Kidney capillary endothelial cell (primary cell): ENCODE results near the gene ITPK1.

Experiments used
- DNase-seq: peaks from one replicate; pipeline ENCODE4 v3.0.0-alpha.2; 2018; ENCODE audit warnings: low spot score

ITPK1 gene

DNA sequence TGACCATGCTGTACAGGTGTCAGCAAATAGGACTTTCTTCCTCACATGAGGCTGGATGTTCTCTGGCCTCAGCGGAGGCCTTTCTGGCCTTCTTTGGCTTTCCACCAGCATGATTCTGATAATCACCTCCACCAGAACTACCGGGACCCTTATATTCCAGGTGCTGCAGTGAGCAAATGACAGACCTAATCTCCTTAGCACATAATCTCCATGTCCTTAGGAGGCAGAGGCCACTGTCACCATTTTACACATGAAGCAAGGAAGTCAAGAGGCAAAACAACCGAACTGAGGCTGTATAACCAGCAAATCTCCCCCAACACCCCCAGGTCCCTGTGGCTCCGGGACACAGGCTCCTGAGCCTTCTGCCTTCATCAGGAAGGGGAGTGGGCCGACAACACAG is 91.2 kb downstream of the ITPK1 start:
- DNase-seq: no peak

DNA sequence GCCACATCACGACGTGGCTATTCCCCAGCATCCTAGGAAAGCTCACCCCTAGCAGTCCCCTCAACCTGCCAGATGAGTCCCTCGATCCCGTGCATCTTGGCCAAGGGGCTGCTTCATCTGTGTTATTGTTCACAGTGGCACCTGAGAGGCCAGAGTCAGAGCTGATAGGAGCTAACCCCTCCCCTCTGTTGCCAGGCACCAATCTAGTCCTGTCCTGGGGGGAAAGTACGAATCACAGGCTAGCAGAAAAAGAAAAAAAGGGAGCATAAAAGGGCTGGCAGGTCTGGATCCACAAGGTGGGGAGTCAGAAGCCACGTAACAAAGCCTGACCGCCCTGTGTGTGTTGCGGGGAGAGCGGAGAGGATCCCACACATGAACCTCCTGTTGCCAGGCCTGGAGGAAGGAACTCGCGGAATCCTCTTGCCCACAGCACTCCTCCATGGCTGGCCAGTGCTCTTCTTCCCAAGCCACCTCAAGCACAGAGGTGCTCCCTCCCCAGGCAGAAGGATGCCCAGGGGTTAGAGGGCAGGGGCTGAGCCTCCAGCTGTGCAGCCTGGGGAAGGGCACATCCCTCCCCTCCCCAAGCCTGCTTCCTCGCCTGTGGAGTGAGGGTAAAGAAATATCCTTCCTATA is 91.8 kb downstream of the ITPK1 start:
- no peak for DNase-seq

DNA sequence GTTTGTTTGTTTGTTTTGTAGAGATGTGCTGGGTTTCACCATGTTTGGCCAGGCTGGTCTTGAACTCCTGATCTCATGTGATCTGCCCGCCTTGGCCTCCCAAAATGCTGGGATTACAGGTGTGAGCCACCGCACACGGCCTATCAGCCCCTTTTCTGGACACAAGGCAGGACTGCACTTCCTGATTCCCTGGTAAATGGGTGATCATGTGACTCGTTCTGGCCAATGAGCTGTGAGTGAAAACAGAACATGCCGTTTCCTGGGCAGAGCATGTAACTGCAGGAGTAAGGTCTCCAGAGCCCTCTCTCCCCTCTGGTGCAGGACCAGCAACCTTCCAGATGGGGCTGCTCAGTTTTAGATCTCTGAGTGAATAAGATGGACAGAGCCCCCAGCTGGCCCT is 92.7 kb downstream of the ITPK1 start:
- DNase-seq: no peak

DNA sequence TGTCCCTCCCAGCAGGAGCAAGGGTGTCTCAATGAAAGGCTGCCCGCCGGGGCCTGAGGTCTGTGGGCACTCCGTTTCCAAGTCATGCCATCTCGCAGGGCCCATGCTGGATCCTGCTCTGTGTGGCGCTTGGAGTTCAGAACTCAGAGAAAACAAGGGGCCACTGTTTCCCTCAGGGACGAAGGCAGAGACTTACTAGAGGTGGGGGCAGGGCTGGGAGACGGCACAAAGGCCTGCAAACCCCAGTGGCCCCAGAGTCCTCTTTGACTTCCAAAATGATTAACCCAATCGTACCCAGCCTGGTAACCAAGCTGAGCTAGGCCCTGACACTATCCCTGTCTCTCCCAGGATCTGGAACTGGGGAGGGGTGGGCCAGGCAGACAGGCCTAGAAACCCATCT is 95.8 kb downstream of the ITPK1 start:
- DNase-seq: no peak

DNA sequence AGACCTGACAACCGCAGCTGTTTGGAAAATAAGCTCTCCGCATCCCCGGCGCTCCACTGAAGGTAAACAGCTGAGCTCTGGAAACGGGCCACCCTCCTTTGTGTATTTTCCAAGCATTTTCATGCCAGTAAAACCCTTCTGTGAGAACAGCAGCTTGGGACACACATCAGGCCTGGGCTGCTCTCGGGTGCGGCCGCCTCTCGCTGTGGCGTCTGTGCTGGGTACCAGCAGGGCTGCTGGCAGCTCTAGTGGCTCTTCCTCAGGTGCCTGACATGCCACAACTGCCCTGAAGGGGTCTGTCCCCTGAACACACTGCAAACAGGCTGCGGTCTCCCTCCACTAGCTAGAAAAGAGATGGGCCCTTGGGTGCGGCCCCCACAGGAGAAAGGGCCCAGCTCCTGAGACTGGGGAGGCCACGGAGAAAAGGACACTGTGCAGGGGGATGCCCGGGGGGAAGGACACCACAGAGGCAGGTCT is 96.3 kb downstream of the ITPK1 start:
- DNase-seq: no peak

DNA sequence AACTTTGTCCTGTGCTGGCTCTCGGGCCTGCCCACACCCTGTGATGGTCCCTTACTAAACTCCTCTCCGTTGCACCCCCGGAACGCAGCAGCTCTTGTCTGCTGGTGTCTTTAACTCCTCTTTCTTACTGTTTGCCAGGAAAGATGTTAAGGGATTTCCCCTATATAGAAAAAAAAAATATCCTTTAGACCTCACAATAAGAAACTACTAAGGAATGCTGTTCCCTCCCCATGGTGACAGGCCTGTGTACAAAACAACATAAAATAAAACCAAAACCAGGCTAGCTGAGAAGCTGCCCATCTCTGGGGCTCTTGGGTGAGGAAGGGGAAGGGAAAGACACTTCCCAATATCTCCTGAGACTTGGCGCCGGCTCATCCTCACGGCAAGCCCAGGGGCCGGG is 97.4 kb downstream of the ITPK1 start:
- DNase-seq: no peak

DNA sequence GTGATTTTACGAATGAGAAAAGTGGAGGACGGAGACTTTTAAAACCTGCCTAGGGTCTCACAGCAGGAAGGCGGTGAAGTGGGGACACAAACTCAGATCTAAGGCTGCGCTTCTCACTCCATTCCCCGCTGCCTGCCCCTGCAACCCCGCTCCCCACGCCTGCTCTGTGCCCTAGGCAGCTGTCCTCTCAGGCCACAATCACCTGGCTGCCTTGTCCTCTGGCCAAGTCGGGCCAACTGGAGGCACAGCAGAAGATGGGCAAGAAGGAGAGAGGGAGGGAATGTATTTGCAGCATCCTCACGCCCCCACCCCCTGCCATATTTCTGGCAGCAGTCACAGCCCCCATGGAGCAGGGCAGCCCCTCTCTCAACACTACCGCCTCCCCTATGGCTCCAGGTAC is 97.8 kb downstream of the ITPK1 start:
- no peak for DNase-seq

DNA sequence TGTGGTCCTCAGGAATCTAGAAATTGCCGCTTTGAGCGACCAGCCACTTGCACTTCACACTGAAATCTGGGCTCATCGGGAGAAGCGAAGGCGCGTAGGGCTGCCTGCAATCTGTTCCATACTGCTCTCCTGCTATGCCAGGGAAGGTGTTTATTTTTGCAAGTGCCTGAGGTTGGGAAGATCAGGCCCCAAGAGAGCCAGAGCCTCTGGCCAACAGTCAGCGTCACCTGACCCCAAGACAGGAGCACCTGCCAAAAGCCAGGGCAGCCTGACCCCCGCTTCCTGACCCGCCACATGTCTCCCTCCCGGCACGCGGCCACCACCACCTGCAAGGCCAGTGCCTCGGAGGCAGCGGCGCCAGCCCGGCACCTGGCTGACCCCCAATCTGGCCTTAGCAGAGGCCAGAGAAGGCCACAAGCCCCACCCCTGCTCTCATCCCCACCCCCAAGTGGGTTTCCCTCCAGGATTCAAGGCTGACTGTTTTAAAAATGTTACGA is 98.4 kb downstream of the ITPK1 start:
- DNase-seq: no peak

DNA sequence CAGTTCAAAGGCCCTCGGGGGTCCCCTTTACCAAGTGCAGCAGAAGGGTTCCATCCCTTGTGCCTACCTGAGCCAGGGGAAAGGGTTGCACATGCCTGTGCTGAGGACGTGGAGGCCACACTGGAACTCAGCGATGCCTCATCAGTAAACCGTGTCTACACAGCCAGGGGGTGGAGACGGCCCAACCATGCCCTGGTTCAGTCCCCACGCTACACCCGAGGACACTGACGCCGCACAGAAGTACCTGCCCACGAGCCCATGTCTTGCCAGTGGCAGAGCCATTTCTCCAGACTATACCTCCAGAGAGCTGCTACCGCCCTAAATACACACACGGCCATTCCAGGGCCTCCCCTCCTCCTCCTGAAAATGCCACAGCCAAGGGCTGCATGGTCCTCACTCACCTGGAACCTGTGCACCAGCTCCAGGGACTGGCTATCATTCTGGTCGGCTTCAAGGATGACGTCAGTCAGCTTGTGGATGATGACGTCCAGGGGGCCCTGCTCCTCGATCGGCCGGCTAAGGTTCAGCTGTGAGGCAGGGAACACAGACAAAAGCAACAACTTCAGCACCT is 99.4 kb downstream of the ITPK1 start:
- DNase-seq: no peak

DNA sequence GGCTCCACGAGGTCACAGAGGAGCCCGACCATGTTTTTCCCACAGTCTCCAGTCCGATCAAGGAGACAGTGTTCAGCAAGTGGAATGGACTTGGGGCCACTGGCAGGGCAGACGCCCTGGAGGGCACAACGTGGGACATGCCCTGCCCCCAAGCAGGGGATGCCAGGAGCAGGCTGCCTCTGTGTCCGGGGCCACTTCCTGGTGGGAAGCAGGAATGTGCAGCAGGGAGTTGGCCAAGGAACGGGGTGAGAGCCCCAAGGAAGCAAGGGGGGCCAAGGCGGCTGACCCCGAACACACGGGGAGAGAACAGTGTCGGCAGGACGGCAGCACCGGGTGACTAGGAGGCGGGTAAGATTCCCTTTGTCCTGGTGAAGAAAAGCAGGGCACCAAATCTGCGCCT is 100.2 kb downstream of the ITPK1 start:
- DNase-seq: no peak

DNA sequence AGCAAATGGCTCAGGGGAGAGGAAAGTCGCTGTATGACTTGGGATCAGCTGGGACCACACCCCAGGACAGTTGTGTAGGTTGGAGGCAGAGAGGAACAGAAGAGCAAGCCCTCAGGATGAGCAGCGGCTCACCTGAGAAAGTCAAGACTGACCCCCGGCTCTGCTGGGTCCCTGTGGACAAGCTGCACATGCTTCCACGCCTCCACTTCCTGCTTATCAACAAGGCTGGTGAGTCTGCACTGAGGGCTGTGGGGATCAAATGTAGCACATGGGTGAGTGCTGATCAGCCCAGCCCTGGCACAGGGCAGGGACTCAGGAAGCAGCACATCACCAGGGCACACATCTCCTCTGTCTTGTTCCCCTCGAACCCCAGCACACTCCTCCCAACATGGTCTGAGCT is 100.7 kb downstream of the ITPK1 start:
- DNase-seq: no peak

DNA sequence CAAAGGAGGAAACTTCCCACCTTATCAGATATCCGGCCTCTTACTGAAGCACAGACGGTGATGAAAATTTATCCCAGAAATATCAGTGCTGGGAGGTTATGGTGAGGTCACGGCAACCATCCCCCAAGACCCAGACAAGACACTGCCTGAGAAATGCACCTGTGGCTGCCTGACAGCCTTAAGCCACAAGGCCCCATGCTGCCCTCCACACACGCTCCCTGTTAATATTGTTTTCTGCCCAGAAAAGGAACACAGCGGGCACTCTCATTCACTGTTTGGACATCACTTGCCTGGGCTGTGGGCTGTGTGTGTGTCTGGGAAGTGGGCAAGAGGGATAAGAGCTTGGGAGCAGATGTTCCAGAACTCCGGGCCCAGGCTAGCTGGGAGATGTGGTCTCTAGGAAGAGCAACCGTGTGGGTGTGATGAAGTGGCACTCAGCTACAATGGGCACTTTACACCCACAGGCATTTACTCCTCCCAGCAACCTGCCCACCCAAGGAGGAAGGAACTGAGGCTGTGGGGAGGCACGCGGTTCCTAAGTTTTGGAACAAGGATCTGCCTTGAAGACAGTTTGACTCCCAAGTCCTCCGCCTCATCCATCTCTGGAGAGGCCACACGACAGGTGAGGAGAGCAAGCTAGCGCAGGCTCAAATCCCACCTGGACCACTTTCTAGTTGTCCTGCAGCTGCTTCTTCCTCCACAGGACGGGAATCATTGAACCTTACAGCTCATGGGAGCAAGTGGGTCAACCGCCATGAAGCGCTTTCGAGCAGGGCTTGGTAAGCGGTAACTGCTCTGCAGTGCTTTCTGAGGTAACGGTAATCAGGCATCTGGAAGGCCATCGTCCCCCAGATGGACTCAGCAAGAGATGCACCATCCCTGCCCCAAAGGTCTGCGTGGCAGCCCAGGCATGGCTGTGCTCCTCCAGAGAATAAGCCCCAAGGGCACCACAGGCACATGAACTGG is 101.4 kb downstream of the ITPK1 start:
- no peak for DNase-seq

DNA sequence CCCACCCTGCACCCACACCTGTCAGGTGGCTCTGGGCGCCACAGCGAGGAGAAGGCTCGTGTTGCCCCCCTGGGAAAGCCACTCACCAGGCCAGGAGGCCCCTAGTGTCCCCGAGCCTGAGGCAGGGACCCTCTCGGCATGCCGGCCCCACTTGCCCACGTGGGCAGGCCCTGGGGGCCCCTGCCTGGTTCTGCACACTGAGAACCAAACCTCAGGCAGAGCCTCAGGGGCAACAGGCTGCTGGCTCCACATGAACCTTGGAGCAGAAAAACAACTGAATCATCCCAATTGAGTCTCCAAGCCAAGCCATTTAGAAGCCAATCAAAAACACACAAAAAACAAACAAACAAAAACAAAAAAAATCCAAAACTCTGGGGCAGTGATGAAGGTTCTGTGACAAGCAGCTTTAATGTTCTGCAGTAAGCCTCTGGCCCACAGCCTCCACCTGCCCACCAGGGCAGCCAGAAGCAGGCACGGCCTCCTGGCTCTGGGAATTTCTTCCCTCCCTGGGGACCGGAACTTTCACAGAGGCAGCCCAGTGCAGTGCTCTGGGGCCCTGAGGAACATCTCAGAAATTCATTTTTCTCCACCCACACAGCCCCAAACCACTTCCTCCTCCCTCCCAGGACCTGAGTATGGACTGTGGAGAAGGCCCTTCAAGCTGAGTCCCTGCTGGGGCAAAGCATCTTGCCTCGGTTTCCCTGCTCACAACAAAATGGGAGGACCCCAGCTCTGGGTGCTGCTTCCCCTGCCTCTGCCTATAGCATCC is 102.6 kb downstream of the ITPK1 start:
- no peak for DNase-seq

DNA sequence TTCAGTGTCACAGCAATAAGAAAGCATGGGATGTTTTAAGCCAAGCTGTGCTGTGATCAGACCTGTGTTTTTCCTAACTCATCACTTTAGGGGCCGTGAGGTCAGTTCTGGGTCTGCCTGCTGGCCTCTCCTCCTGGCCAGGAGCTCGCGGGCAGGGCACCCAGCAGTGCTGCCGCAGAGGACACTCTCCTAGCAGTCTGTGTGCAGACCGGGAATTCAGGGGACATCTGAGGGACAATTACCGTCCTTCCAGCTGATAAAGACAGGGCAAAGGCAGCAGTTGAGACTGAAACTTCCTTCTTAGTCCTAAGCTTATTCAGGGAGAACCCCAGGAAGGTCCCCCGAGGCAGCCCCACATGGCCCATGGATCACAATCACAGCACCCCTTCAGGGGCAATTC is 103.2 kb downstream of the ITPK1 start:
- DNase-seq: no peak

DNA sequence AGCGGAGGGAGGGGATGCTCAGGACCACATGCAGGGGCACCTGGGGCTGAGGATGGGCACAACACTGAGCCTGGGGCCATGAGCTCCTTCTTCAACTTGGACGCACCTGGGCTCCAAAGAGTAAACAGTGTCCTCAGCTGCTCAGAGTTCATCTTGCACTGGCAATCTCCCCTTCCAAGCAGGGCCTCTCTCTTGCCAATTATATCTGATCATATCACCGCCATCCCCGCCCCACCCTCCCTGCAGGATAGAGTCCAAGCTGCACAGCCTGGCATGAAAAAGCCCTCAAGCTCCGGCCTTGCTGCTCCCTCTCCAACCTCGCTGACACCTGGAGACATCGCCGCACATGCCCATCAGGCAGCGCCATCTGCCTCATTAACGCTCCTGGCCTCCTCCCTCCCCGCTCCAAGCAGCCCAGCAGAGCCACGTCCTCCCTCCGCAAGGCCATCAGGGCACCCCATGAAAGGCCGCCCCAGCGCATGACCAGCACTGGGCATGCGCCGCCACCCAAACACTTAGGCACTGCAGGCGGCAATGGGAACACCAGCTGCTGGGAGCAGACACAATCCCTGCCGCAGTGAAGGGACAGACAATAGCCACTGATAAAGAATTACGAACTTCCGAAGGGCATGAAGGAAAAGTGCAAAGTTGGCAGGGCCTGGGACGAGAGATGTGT is 103.9 kb downstream of the ITPK1 start:
- DNase-seq: no peak

DNA sequence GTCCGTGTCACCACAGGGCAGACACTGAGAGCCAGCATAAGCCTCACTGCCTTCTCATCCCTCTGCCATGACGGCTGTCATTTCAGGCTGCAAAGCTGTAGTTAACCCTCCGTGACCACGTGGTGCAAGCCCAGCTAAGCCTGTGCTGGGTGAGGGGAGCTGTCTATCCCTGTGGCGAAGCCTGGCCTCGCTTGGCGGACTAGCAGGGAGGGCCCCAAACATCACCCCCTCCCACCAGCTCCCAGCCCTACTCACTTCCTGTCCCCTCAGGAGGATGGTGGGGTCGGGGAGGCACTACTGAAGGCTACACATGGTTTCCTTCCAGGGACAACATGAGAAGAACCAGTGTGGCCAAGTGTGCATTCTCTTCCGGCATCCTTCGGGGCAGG is 104.6 kb downstream of the ITPK1 start:
- DNase-seq: no peak

DNA sequence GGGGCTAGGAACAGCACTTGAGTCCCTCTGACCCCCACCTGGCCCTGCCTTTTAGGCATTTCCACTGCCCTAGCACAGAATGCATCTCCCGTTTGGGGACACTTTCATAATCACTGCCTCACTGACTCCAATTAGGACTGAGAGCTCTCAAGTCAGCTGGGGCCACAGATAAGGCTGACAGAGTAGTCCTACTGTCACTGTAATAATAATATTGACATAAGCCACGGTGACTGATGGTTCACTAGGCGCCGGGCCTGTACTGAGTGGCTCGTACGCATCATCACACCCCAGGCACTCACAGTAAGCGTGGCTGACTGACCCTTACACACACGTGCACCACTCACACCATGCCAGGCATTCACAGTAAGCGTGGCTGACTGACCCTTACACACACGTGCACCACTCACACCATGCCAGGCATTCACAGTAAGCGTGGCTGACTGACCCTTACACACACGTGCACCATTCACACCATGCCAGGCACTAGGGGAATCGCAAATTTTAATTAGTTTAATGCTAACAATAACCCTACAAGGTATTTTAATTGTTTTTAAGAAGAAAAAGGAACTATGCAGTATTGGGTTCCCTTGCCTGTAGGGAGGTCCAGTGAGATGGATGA is 105.1 kb downstream of the ITPK1 start:
- DNase-seq: no peak

DNA sequence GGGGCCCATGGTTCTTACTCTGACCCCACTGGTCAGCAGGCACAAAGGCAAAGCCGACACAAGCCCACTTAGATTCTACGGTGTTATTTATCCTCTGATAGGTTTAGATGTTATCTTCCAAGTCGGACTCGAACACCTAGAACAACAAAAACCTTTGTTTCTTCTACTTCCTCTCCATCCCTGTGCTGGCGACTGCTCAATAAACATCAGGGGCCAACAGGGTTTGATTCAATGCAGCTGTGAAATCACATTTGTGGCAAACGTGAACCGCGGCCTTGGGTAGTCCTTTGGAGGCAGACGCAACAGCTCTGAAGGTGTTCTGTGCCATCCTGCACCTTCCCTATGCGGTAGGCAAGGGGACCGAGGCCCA is 105.6 kb downstream of the ITPK1 start:
- DNase-seq: no peak

DNA sequence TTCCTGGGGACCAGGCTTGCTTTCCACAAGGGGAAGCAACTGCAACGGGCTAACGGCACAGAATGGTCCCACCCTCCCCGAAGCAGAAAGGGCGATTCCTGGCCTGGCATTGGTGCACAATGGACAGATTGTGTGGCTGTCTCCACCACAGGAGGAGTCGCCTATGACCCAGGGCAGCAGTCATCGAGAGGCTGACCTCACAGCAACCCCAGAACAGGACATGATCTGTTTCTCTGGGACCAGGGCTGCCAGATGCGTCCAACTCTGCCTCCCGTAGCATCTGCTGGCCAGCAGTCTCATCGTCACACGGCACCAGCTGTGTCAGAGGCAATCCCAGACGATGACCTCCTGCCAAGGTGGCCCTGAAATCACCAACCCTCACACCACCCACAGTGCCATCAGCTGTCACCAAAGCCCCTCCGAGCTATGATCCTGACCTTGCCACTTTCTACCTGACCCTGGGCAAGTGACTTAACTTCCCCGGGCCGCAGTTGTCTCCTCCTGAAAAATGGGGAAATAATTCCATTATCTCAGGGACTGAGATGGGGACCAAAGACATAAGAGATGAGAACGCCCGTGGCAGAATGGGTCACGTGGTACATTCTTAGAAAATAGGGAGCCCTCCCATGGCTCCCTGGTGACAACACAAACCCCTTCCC is 106.1 kb downstream of the ITPK1 start:
- DNase-seq: no peak

DNA sequence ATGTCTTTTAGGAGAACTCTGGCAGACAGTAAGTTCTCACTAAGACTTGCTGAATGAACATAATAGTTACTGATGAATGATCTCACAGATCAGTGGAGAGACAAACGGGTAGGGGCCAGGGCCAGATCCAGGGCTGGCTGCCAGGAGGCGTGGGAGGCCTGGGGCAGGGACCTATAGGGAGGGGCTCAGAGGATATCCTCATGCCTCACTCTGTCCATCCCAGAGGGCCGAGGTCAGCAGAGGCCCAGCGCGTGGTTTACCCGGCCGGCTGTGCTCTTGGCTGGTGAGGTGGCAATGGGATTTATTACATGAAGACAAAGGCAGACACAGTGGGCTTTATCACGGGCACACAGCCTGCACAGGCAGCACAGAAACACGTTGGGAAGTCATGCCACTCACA is 107.3 kb downstream of the ITPK1 start:
- no peak for DNase-seq
